Panc1 (cell line): ENCODE data around the gene LRRC27. TPM values are rescaled to one million over a fixed set of nuclear protein-coding genes. Genes with fewer than 3 reads are reported as not detected.

ENCODE experiments used
- ATAC-seq: fragments of 200-7000 bp; cut with Tn5 transposase; 2 replicates; pipeline ENCODE4 v1.9.1; 2020; ENCODE audit warnings: mild to moderate bottlenecking, moderate library complexity
- BruUV-seq: library from RNA; stranded (reverse); fragments of 400-500 nt; replicated peaks from 2 replicates; lab custom pipeline; 2021; lab: Mats Ljungman, UMichigan
- CTCF ChIA-PET: fragments of 300-600 bp; sonication (Branson Sonifier 250); formaldehyde crosslinking; loops from one replicate; lab custom pipeline; 2022; ENCODE audit warnings: antibody characterized with exemption; lab: Charles Lee
- POLR2A ChIA-PET: fragments of 300-600 bp; sonication (Branson Sonifier 250); formaldehyde crosslinking; loops from one replicate; lab custom pipeline; 2022; ENCODE audit warnings: antibody characterized with exemption; lab: Charles Lee
- DNase-seq: peaks from one replicate; pipeline ENCODE4 v3.0.0-alpha.2; 2010; ENCODE audit warnings: low read depth, low spot score
- H3K27ac ChIP-seq: 2 replicates; pipeline ENCODE4 v1.5.1; 2011; ENCODE audit warnings: mild to moderate bottlenecking, low read length, inconsistent platforms
- H3K27me3 ChIP-seq: fragments of 200-500 bp; sonication (Bioruptor generic); 2 replicates; pipeline ENCODE4 v1.6.0; 2014; ENCODE audit warnings: low read length, inconsistent platforms; ENCODE audit not compliant: control insufficient read depth, insufficient read depth
- H3K36me3 ChIP-seq: fragments of 200-500 bp; sonication (Bioruptor generic); 2 replicates; pipeline ENCODE4 v1.5.1; 2014; ENCODE audit warnings: inconsistent platforms, mild to moderate bottlenecking, low read length, moderate library complexity; ENCODE audit not compliant: control insufficient read depth, insufficient read depth
- H3K4me1 ChIP-seq: 2 replicates; pipeline ENCODE4 v1.5.1; 2011; ENCODE audit warnings: inconsistent platforms, mild to moderate bottlenecking, low read length, moderate library complexity; ENCODE audit not compliant: control insufficient read depth, insufficient read depth
- H3K4me3 ChIP-seq, 2 experiments: 2 replicates each; pipeline ENCODE4 v1.5.1; 2011 to 2012; ENCODE audit warnings: low read depth in 2 of 2, low read length in 2 of 2, mild to moderate bottlenecking in 2 of 2, inconsistent platforms in 1 of 2, moderate library complexity in 1 of 2
- H3K9me3 ChIP-seq: fragments of 200-500 bp; sonication (Bioruptor generic); 2 replicates; pipeline ENCODE4 v1.5.1; 2014; ENCODE audit warnings: low read depth, mild to moderate bottlenecking, inconsistent platforms, low read length, moderate library complexity; ENCODE audit not compliant: control insufficient read depth, insufficient read depth
- CTCF ChIP-seq: fragments of 450-650 bp; IDR thresholded peaks from 2 replicates; pipeline ENCODE4 v1.5.1; 2017; ENCODE audit warnings: mild to moderate bottlenecking
- POLR2AphosphoS5 ChIP-seq: IDR thresholded peaks from 2 replicates; pipeline ENCODE4 v1.6.1; 2012; ENCODE audit warnings: mild to moderate bottlenecking, low read depth, low read length, moderate library complexity
- SIN3A ChIP-seq: IDR thresholded peaks from 2 replicates; pipeline ENCODE4 v1.6.1; 2012; ENCODE audit warnings: low read depth, mild to moderate bottlenecking, low read length, moderate library complexity, borderline replicate concordance; ENCODE audit not compliant: insufficient read depth
- TCF7L2 ChIP-seq: IDR thresholded peaks from 2 replicates; pipeline ENCODE4 v1.6.1; 2011; ENCODE audit warnings: mild to moderate bottlenecking, low read depth, low read length, inconsistent platforms
- in situ Hi-C: cut with HindIII; loops from 2 replicates; pipeline ENCODE4 v1.10.0; 2016; ENCODE audit warnings: low sequenced_read_pairs, low pct_unique_long_range_greater_than_20kb
- intact Hi-C: fragments of 100-400 bp; cut with micrococcal nuclease; formaldehyde crosslinking; loops from one replicate; pipeline ENCODE4 v1.10.0; 2022; ENCODE audit not compliant: unreplicated experiment
- total RNA-seq: library from RNA; stranded (reverse); gene quantifications from one replicate; pipeline ENCODE4 v1.2.1, GENCODE V29; 2021; ENCODE audit not compliant: unreplicated experiment
- TF ChIP-seq, protein P1 (sequence below), 2 experiments: IDR thresholded peaks; 2 replicates each; pipeline ENCODE4 v1.6.1; 2011 to 2012; ENCODE audit warnings: low read depth in 2 of 2, control low read depth in 1 of 2, low read length in 1 of 2, mild to moderate bottlenecking in 1 of 2, moderate library complexity in 1 of 2; ENCODE audit not compliant: insufficient read depth in 1 of 2

LRRC27 gene
- total RNA-seq, 1 experiment from 2014 or later, result 15.7 TPM

DNA sequence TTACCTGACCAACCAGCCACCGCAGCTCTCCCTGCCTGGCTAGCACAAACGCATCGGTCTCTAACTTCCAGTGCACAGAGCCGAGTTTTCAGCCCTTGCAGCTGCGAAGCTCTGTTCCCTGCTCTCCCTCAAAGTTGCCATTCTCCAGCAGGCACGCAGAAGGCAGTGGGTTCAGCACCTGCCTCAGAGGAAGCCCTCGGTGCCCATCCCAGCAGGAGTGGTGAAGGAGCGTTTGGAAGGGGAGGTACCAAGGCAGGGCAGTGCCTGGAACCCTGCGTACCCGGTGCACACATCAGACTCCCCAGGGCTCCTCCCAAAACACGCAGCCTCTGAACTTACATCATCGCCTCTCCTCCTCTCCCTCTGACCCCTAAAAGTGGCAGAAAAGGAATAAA, 22.5 kb upstream of the LRRC27 start:
- CTCF ChIA-PET, result no interaction called here
- intact Hi-C loops, result no loop called here
- POLR2A ChIA-PET, result no interaction called here

GRCh38 chr10:132309879-132310591, 22.0 kb upstream of the LRRC27 start:
- intact Hi-C loops, result no loop called here
- POLR2A ChIA-PET, result no interaction called here
- CTCF ChIA-PET, result no interaction called here

More for the DNA sequence above, 22.5 kb upstream of the LRRC27 start:
- in situ Hi-C loops, result no loop called here
- Histone ChIP-seq H3K27me3 (no peaks in the 10 kb centered on the region), H3K27ac (no peak overlapping the region; the same call in 1 of the 2 replicates), H3K9me3 (0 out of 2 replicates have a peak, but pooled peaks cover 4% of the 10 kb centered on the region), H3K36me3 (no peaks in the 10 kb centered on the region), H3K4me1 (peaks cover 8% of the 10 kb centered on the region), H3K4me3 (no peak overlapping the region)
- TF ChIP-seq, protein P1, sequence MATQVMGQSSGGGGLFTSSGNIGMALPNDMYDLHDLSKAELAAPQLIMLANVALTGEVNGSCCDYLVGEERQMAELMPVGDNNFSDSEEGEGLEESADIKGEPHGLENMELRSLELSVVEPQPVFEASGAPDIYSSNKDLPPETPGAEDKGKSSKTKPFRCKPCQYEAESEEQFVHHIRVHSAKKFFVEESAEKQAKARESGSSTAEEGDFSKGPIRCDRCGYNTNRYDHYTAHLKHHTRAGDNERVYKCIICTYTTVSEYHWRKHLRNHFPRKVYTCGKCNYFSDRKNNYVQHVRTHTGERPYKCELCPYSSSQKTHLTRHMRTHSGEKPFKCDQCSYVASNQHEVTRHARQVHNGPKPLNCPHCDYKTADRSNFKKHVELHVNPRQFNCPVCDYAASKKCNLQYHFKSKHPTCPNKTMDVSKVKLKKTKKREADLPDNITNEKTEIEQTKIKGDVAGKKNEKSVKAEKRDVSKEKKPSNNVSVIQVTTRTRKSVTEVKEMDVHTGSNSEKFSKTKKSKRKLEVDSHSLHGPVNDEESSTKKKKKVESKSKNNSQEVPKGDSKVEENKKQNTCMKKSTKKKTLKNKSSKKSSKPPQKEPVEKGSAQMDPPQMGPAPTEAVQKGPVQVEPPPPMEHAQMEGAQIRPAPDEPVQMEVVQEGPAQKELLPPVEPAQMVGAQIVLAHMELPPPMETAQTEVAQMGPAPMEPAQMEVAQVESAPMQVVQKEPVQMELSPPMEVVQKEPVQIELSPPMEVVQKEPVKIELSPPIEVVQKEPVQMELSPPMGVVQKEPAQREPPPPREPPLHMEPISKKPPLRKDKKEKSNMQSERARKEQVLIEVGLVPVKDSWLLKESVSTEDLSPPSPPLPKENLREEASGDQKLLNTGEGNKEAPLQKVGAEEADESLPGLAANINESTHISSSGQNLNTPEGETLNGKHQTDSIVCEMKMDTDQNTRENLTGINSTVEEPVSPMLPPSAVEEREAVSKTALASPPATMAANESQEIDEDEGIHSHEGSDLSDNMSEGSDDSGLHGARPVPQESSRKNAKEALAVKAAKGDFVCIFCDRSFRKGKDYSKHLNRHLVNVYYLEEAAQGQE (IDR thresholded peaks at IDR 0.05; ENCODE audit: insufficient read depth in 1 of 2, low read depth in 2 of 2, low read length in 1 of 2), result no peak
- TF ChIP-seq SIN3A (no peak), POLR2AphosphoS5 (no peak), TCF7L2 (no peak), CTCF (no peak)
- BruUV-seq, result no TSS peak
- DNase-seq (no peak), ATAC-seq (no peak)

More at GRCh38 chr10:132309879-132310591, 22.0 kb upstream of the LRRC27 start:
- DNase-seq (no peak), ATAC-seq (no peak)
- Histone ChIP-seq H3K27ac (no peak overlapping the region), H3K36me3 (no peaks in the 10 kb centered on the region), H3K27me3 (no peaks in the 10 kb centered on the region), H3K4me1 (peaks cover 8% of the 10 kb centered on the region), H3K4me3 (no peak overlapping the region), H3K9me3 (0 out of 2 replicates have a peak, but pooled peaks cover 4% of the 10 kb centered on the region)
- no peak for TF ChIP-seq TCF7L2
- TF ChIP-seq SIN3A, result no peak
- no peak for TF ChIP-seq CTCF
- TF ChIP-seq, protein P1 (IDR thresholded peaks at IDR 0.05; ENCODE audit: insufficient read depth in 1 of 2, low read depth in 2 of 2, low read length in 1 of 2), result no peak
- no peak for TF ChIP-seq POLR2AphosphoS5
- BruUV-seq, result no TSS peak
- in situ Hi-C loops, result no loop called here
